Endothelial cell of umbilical vein (primary cell): ENCODE results near the gene TWF2.

ENCODE experiments used
- EZH2 ChIP-seq: IDR thresholded peaks from 2 replicates; pipeline ENCODE4 v1.6.1; 2012; ENCODE audit warnings: borderline replicate concordance, low read depth, mild to moderate bottlenecking, moderate library complexity, low read length, inconsistent platforms; ENCODE audit not compliant: severe bottlenecking
- POLR2A ChIP-seq: IDR thresholded peaks from 2 replicates; pipeline ENCODE4 v1.6.1; 2012; ENCODE audit warnings: low read depth, mild to moderate bottlenecking, control low read depth, low read length
- POLR2AphosphoS5 ChIP-seq: IDR thresholded peaks from 2 replicates; pipeline ENCODE4 v1.6.1; 2012; ENCODE audit warnings: low read depth, mild to moderate bottlenecking, control low read depth, low read length, moderate library complexity; ENCODE audit not compliant: insufficient read depth
- TF ChIP-seq, protein P1 (sequence below), 2 donors: IDR thresholded peaks; 1 replicate in 1 of 2; 2 replicates in 1 of 2; pipeline ENCODE4 v1.5.1; 2011; ENCODE audit warnings: low read length in 2 of 2, mild to moderate bottlenecking in 2 of 2, moderate library complexity in 2 of 2, control low read depth in 1 of 2, inconsistent platforms in 1 of 2, low read depth in 1 of 2; ENCODE audit not compliant: insufficient read depth in 1 of 2; ENCODE audit errors: extremely low read depth in 1 of 2
- TF ChIP-seq, protein P2 (sequence below): IDR thresholded peaks from 2 replicates; pipeline ENCODE4 v1.6.1; 2011; ENCODE audit not compliant: insufficient read depth, insufficient read length

GRCh38 chr3:52234516-52235447 lies 4.2 kb downstream of the TWF2 start:
- TF ChIP-seq, protein P1, sequence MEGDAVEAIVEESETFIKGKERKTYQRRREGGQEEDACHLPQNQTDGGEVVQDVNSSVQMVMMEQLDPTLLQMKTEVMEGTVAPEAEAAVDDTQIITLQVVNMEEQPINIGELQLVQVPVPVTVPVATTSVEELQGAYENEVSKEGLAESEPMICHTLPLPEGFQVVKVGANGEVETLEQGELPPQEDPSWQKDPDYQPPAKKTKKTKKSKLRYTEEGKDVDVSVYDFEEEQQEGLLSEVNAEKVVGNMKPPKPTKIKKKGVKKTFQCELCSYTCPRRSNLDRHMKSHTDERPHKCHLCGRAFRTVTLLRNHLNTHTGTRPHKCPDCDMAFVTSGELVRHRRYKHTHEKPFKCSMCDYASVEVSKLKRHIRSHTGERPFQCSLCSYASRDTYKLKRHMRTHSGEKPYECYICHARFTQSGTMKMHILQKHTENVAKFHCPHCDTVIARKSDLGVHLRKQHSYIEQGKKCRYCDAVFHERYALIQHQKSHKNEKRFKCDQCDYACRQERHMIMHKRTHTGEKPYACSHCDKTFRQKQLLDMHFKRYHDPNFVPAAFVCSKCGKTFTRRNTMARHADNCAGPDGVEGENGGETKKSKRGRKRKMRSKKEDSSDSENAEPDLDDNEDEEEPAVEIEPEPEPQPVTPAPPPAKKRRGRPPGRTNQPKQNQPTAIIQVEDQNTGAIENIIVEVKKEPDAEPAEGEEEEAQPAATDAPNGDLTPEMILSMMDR (IDR thresholded peaks at IDR 0.05; ENCODE audit: extremely low read depth in 1 of 2, insufficient read depth in 1 of 2, low read depth in 1 of 2, low read length in 2 of 2) = peak in 1 of 2 donors; percentile 12
- no peak for TF ChIP-seq EZH2
- no peak for TF ChIP-seq POLR2AphosphoS5
- TF ChIP-seq, protein P2, sequence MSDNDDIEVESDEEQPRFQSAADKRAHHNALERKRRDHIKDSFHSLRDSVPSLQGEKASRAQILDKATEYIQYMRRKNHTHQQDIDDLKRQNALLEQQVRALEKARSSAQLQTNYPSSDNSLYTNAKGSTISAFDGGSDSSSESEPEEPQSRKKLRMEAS = no peak
- TF ChIP-seq POLR2A = no peak
